GM18519 (cell line): Measurements from ENCODE around the gene RALGDS.

Experiments used
- ATAC-seq: cut with Tn5 transposase; IDR thresholded peaks from one replicate; pipeline ENCODE4 v1.9.1; 2021; ENCODE audit warnings: mild to moderate bottlenecking, moderate library complexity; ENCODE audit not compliant: unreplicated experiment, low FRiP score

RALGDS gene

DNA sequence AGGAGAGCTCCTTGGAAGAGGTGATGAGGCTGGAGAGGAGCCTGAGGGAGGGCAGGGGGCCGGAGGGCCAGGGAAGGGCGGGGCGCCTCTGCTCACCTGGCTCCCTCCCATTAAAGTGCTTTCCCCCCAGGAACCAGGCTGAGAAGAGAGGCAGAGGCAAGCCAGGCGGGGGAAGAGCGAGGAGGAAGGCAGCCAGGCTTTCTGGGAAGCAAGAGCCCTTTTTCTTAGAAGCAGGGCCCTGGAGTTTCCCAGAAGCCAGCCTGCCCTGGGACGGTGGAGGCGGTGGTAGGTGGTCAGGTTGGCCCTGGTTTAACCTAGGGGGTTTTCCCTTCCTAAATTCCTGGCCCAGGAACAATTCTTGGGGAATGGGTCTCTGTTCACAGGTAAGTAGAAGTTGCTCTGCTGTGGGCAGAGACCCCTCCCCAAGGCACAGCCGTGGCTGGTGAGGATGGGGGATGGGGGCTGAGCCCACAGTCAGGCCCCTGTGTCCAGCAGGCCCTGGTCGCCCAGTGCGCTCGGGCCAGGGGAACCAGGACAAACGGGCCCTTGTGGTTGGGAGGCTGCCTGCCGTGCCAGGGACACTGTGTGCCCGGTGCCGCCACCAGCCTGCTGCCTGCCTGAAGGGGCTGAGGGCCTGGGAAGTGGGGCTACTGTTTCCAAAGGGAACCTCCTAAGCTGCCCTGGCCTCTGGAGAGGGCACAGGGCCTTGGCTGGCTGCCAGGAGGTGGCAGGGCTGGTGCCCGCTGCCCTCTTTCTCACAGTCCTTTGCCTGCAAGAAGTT lies 16.6 kb upstream of the RALGDS start:
- ATAC-seq: no peak

DNA sequence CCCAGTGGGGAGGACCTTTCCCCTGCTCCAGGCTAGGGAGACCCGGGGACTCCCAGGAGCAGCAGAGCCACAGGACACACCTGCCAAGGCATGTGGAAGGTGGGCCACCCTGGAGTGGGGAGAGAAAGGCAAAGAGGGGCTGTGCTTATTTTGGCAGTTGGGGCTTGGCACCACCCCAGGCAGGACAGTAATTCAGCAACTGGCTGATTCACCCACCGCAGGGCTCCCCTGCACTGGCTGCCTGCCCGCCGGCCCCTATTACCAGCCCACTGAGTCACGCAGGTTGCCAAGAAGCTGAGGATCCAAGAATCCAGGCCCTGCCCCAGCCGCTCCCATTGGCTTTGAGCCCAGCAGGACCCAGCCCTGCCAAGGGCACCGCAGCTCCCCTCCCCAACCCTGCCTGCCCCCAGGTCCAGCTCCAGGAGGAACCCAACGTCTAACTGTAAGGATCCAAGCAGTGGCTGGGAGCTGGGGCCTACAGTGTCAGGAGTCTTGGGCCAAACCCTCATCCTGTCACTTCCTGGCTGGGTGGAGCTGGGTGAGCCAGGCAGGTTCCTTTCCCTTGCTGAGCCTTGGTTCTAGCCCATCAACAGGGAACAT lies 14.2 kb upstream of the RALGDS start:
- ATAC-seq: no peak

DNA sequence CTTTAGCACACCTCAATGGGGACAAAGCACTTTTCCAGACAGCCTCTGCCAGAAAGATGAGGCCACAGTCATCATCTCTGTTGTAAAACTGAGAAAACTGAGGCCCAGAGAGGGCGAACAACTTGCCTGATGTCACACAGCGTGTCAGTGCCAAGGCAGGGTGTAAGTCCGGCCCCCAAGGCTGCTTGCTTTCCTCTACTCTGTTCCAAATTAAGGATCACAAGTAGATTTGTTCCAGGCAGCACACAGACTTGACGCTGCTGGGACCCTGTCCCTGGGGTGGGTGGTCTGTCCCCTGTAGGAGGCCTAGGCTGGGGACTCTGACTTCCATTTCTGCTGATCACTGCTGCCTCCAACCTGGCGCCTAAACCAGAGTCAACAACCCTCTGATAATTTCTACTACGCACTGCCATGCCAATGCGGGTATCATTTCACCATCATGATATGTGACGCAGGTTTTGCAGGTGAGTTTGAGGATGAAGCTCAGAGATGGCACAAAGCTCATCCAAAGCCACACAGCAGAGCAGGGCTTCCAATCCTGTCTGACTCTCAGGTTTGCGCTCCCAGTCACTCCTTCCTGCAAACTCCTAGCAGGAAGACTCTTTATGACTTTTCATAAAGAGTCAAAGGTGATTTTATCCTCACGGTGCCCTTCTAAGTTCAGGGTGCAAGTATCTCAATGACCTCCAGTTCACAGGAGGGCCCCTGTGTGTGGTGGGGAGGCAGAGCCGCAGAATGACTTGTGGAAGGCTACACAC lies 13.5 kb upstream of the RALGDS start:
- no peak for ATAC-seq

DNA sequence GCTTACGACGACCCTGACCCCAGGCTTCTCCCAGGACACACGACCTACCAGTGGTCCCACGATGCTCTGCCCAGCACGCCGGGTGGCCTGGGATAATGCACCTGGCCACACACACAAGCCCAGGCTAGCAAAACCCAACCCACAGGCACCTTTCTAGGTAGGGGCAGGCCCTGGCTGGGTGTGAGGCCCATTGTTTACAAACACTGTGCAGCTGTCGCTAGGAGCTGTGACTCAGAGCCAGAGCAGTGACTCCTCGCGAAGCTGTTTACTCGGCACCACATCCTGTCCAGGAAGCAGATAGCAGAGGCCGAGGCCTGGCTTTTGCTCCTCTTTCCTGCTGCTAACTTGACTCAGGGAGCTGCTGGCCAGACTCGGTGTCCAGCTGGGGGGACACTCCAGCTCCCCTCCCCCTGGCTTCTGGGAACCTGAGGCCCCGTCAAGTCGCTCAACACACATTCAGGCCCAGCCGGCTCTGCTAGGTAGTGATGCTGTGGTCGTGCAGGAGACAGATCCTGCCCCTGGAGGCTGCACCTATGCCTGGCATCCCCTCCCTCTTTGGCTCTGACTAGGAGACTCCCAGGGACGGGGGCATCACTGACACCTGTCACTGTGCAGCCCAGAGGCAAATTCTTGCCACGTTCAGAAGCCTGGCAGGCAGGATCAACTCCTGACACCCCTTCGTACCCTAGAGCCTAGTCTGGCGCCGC lies 12.8 kb upstream of the RALGDS start:
- ATAC-seq: peak; percentile 60

DNA sequence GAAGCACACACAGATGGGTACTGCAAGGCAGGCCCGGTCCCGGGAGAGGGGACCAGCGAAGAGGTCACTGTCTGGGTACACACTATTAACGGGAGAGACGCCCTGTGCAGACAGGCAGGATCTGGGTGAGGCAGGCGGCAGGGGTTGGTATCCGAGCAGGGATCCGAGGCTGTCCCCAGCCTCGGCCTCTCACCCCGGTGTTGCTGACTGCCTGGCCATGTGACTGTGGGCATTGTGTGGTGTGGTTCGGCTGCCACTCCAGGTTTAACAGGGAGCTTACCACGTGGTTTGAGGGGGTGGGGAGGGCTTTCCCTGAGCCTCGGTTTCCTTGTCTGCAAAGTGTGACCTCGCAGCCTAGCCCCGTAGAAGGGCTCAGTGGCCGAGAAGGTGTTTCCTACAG lies 11.1 kb upstream of the RALGDS start:
- no peak for ATAC-seq

DNA sequence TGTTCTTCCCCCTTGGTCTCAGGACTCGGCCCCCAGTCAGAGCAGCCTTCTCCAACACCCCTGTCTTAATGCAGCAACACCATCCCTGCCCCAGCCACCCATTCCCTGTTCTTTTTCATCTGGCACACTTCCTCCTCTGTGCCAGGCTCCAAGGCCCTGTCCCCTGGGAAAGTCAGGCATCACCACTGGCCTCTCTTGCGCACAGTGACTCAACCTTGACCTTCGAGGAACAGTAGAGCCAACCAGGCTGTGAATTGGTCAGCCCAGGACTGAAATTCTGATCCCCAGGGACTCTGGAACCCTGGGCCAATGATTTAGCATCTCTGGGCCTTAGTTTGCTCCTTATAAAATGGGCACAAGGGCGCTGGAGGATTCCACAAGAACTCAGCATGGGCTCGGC lies 10.5 kb upstream of the RALGDS start:
- ATAC-seq: no peak

DNA sequence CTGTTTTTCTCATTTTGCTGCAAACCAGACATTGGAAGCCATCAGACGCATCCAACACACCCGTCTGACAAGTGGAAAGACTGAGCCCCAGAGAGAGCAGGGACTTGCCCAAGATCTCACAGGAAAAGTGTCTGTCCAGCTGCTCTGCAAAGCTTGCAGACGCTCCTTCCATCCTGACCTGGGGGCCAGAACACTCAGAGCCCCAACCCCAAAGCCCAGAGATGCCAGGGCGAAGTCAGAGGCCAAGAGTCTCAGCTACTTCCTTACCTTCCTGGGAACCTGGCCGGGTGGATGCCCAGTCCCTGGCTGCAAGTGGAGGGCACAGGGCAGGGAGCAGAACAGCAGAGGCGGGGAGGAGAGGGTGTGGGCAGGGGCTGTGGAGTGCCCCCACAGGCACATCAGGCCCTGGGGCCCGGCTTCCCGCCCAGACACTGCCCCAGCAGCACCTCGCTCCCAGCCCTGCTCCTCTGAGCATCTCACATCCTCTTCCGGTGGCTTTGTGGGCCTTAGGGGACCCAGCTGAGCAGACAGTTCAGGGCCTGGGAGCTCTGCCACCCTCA lies 9.7 kb upstream of the RALGDS start:
- no peak for ATAC-seq

DNA sequence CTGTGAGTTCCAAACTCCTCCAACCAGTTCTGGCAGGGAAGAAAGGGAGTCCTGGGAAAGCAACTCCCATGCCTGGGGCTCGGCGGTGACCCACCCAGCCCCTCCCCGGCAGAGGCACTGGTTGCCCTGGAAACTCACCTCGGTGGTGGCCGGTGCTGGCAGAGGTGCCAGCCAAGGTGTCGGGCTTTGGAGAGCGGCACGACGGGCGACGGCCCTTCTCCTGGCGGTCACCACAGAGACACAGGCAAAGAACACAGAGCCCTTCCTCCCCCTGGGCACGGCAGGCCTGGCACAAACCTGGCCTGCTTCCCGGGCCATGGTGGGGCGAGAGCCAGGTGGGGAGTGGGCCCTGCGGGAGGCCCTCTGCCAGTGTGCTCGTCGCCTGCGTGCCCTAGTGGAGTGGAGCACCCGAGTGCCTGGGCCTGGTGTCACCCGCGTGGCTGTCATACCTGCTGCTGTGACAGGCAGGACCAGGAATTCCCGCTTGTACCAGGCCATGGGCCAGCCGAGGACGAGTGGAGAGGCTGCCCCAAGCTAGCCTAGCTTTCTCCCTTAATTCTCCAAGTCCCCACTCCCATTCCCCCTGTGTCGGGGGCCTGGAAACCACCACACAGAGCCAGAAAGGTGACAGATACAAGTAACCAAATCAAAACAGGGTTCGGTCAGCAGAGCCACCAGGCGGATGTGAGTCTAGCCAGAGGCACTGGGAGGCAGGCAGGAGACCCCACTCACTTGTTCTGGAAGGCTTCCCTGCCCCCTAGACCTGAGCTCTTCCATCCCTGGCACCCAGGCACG lies 8.2 kb upstream of the RALGDS start:
- no peak for ATAC-seq

DNA sequence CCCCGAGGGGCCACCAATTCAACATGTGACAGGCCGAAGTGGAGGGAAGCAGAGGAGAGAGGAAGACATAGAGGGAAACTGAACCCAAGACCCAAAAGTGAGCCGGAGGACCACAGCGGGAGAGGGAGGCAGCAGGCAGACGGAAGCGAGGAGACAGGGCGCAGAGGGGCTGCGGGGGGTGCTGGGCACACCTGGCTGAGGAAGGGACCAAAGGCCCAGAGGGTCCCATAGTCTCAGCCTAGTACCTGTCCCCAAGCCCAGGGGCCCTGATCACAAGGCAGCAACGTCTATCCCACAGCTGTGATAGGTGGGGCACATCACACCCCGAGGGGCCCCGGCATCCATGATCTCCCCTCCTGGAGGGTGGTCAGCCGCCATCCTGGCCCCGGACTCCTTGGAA lies 7.1 kb upstream of the RALGDS start:
- ATAC-seq: no peak

DNA sequence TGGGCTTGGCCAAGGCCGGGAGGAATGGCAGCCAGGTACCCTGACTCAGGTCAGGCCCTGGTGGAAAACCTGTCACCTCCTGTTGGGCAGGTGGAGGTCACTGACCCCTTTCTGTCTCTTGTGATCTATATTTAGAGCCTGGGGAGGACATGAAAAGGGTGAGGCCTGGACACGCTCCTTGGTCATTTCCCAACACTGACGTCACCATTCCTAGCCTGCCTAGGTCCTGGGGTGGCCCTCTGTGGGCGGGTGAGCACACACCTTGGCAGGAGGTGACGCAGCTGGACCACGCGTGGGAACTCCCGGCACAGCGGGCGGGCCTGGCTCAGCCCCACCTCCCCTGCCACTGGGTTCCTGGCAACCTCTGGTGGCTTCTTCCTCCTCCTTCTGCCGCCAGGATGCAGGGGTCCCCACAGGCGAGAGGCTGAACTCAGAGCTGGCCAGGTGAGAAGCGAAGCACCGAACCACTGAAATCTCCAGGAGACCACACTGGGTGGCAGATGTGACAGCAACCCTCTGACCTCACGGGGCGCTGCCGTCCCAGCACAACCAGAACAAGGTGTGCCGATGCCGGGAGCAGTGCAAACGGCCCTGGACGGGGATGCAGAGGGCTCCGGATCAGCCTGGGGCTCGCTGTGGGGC lies 6.4 kb upstream of the RALGDS start:
- no peak for ATAC-seq

DNA sequence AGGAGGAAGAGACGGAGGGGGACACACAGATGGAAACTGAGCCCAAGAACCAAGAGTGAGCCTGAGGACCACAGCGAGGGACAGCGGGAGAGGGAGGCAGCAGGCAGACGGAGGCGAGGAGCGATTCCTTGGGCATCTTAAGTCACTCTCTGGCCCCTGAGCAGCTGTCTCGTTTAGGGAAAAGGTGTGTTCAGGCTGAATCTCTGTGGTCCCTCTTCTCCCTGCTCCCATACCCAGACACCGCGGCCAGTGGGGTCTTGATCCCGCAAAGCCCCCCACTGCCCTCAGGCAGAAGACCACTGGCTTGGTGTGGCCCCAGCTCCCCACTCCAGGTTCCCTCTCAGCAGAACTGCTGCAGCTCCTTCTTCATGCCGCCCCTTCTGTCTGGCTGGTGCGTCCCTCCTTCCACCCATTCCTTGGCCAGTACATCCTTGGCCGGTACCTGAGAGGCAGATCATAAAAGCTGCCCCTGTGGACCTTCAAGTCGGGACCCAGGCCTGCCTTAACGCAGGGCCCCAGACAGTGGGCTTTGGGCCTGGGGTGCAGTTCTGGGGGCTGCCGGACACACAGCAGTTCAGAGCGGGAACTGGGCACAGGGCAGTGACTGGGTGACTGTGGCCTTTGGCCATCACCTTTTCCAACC lies 5.8 kb upstream of the RALGDS start:
- ATAC-seq: no peak

DNA sequence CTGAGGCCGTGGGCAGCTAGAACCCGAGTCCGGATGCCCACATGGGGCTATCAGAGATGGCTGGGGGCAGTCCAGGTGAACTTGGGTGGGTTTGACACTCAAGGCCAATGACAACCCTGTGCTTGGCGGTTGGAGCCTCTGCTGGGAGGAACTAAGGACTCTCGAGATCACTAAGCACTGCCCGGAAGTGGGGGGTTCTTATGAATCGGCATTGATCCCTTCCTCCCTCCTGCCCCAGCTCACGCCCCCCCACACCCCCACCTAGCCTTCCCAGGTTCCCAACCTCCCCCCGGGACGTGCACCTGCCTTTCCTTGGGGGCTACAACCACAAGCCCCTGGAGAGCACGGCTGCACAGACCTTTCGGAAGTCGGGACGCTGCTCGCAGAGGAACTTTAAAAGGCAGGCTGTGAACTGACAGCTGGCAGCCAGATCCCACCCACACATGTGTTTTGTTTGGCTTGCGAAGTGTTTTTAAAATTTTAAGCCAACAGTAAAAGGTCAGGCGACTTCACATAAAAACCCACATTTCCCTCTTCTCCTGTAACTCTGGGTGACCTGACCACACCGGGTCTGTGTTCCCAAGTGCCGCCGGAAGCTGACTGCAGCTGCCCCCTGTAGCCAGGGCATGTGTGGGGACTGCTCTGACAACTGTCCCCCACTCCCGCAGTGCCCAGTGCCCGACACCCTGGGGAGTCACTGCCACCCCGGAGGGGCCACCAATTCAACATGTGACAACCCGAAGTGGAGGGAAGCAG lies 5.1 kb upstream of the RALGDS start:
- no peak for ATAC-seq

DNA sequence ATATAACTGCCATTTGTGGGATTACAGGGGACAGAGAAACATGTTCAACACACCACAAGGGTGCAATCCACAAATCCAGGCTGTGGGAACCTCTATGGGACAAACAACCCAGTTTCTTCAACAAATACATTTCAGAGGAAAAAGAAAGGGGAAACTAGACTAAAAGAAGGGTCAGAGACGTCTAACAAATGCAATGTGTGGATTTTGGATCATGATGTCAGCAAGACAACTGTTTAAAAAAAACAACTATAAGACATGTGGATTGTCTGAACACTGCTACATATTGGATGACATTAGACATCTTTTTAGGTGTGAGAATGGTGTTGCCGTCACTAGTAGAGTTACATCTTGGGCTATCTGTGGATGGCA lies 3.9 kb upstream of the RALGDS start:
- no peak for ATAC-seq

DNA sequence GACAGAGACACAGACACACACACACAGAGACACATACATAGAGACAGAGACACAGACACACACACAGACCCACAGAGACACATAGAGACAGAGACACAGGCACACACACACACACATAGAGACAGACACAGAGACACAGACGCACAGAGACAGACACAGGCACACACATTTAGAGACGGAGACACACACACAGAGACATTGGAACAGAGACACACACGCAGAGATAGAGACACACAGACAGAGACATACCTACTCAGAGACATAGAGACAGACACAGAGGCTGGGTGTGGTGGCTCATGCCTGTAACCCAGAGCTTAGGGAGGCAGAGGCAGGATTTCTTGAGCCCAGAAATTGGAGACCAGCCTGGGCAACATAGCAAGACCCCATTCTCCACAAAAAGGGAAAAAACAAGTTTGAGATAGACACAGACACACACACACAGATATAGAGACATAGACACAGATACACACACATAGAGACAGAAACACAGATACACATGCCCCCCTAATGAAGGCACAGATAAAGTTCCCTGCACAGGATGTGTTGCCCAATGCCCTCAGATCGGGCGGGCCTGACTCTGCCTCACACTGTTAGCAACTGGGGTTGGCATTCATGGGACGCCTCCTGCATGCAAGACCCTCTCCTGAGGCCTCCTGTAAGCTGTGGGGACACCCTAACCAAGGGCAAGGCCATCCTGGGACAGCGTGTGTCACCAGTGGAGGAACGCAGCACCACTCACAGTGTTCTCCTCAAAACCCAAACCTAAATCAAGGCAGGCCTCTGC lies 3.3 kb upstream of the RALGDS start:
- no peak for ATAC-seq

DNA sequence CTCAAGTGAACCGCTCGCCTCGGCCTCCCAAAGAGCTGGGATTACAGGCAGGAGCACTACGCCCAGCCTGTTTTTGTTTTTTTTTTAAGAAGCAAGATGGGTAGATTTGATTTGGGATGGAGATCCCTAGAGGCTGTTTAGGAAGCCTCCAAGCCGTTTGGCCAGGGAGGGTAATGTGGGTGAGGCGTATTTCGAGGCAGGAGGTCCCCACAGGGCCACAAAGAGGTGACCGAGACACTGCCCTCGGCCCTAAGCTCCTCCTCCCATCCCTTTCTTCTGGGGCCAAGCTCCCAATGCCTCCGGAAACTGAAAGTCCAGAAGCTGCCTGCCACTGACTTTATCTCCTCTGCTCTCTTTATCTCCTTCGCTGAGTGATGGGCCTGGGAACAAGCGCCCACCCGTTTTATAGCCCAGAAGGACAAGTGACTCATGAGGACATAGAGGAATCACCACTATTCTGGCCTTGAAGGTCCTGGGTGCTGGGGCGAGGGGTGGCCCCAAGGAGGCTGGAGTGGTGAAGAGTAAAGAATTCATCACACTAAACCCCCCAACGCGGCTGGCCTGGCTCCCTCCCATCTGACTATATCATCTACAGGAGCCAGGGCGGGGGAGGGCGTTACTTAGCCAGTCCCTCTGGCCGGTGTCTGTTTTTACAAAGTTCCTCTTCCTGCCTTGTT lies 2.0 kb upstream of the RALGDS start:
- ATAC-seq: no peak

DNA sequence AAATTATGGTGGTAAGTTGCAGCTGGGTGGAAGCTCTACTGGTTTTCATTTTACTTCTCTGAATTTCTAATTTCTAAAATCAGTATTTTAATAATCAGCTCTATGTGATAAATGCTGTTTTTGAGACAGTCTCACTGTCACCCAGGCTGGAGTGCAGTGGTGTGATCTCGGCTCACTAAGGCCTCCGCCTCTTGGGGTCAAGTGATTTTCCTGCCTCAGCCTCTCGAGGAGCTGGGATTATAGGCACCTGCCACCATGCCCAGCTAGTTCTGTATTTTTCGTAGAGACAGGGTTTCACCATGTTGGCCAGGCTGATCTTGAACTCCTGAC lies 1.5 kb upstream of the RALGDS start:
- no peak for ATAC-seq

DNA sequence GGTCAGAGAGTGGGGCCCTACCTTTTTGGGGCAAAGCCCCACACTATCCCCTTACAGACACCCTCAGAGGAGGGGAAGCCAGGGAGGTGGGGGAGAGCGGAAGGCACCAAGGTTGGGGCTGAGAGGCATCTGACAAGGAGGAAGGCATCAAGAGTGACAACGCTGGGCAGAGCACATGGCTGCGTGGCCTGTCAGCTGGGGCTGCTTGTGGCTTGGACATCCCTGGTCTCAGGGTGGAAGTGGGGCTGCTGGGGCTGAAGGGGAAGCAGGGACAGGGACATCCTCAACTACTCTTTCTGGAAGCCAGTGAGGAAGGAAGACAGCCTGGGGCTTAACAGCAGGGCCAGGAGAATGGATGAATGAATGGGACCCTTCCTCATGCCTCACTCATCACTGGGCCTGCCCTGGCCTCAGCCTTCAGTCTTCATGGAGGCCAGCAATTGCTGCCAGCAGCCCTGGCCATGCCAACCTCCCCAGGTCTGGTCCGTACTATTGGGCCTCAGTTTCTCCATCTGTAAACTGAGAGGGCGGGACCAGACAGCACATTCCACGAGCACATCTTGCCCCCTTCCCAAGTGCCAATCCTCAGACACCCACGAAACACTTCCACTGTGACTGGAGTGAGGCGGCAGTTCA lies 993 bp upstream of the RALGDS start:
- no peak for ATAC-seq
